ENCODE data around the gene PCGF2.

PCGF2 gene

GRCh38 chr17:38703742-38704605 lies 44.2 kb downstream of the PCGF2 start:
- TF ChIP-seq POLR2A (IDR thresholded peaks at IDR 0.05; ENCODE audit: low read depth, low read length) = peak; percentile 47; the same call in 1 of the 2 replicates
- TF ChIP-seq POLR2AphosphoS5 (IDR thresholded peaks at IDR 0.05; ENCODE audit: low read depth, low read length) = peak; percentile 61; the same call in 1 of the 2 replicates
- no peak for TF ChIP-seq TAF1 (IDR thresholded peaks at IDR 0.05; ENCODE audit: borderline replicate concordance, low read depth, low read length)
- DNase-seq (ENCODE audit: insufficient read length) (peak; percentile 82), FAIRE-seq (no peak)

DNA sequence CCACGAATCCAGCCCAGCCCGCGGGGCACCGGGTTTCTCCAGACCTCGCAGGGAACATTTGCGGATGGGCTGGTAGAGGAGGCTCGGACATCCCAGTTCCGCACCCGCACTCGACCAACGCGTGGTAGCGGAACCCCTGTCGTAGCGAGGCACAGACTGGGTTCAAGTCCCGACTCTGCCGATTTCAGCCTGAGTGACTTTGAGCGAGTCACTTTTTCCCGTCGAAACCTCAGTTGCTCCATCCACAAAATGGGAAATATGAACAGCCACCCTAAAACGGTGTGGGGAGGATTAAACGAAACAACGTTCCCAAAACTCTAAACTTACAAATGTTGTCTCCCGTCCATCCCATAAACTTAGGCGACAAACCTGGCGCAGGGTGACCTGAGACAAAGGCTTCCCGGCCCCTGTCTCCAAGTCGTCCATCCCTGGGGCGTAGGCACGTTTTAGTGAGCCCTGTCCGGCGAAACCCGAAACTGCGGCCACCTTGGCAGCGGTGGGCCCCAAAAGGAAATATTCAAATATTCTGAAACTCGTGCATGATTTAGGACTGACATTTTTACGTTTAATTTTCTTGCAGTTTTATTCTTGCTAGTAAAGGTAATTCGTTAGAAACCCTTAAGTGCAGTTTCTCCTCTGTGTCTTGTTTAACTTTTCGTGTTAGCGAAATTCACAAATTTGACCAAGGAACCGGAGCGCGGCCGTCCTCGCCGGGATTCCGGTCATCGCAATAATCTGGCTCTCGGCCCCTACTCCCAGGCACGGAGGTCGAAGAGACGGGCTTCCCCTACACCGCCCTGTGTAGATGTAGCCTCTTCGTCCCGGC lies 45.0 kb downstream of the PCGF2 start:
- DNase-seq (ENCODE audit: insufficient read length) = peak; percentile 46
- no peak for TF ChIP-seq TAF1 (IDR thresholded peaks at IDR 0.05; ENCODE audit: borderline replicate concordance, low read depth, low read length)
- no peak; the same call in 1 of the 2 replicates for TF ChIP-seq POLR2A (IDR thresholded peaks at IDR 0.05; ENCODE audit: low read depth, low read length)
- peak; percentile 68; the same call in 1 of the 2 replicates for TF ChIP-seq POLR2AphosphoS5 (IDR thresholded peaks at IDR 0.05; ENCODE audit: low read depth, low read length)
- no peak for FAIRE-seq

GRCh38 chr17:38702166-38702915 lies 45.8 kb downstream of the PCGF2 start:
- DNase-seq (ENCODE audit: insufficient read length) (peak; percentile 58), FAIRE-seq (no peak)
- TF ChIP-seq TAF1 (IDR thresholded peaks at IDR 0.05; ENCODE audit: borderline replicate concordance, low read depth, low read length) (no peak; the same call in 1 of the 2 replicates), POLR2AphosphoS5 (IDR thresholded peaks at IDR 0.05; ENCODE audit: low read depth, low read length) (peak; percentile 78), POLR2A (IDR thresholded peaks at IDR 0.05; ENCODE audit: low read depth, low read length) (peak; percentile 81; the same call in 1 of the 2 replicates)

GRCh38 chr17:38701504-38702165 lies 46.5 kb downstream of the PCGF2 start:
- FAIRE-seq (no peak), DNase-seq (ENCODE audit: insufficient read length) (peak; percentile 44)
- TF ChIP-seq POLR2AphosphoS5 (IDR thresholded peaks at IDR 0.05; ENCODE audit: low read depth, low read length) (peak; percentile 63), POLR2A (IDR thresholded peaks at IDR 0.05; ENCODE audit: low read depth, low read length) (peak; percentile 58), TAF1 (IDR thresholded peaks at IDR 0.05; ENCODE audit: borderline replicate concordance, low read depth, low read length) (peak; percentile 38; the same call in 1 of the 2 replicates)

GRCh38 chr17:38698760-38699159 lies 49.4 kb downstream of the PCGF2 start:
- no peak for TF ChIP-seq TAF1 (IDR thresholded peaks at IDR 0.05; ENCODE audit: borderline replicate concordance, low read depth, low read length)
- TF ChIP-seq POLR2AphosphoS5 (IDR thresholded peaks at IDR 0.05; ENCODE audit: low read depth, low read length) = no peak
- no peak for TF ChIP-seq POLR2A (IDR thresholded peaks at IDR 0.05; ENCODE audit: low read depth, low read length)
- no peak for FAIRE-seq
- DNase-seq (ENCODE audit: insufficient read length) = no peak

DNA sequence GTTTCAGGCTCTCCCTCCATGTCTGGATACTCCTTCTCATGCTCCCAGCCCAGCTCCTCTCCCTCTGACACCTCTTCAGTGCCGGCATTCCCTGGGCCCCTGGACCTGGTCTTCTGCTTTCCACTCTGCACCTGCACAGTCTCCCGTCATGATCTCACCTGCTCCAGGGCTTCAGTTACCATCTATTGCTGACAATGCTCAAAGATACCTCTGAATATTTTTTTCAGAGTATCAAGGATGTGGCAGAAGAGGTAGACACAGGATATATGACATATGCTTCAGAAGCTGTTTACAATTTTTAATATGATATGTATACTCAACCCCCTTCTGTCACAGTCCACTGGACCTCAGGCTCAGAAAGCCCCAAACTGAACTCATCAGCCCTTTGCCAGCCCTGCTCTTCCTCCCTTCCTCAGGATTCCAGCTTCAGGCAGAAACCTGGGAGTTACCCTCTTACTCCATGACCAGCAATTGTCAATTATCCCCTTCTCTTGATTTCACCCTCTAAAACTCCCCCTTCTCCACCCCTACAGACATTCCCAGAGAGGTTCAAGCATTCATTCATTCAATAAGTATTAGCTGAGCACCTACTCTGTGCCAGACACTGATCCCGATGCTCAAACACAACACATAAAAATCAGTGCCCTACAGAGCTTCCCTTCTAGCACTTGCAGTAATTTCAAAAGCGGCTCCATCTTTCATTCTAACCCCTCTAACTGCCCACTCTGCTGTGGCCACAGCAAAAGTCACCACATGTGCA lies 50.9 kb downstream of the PCGF2 start:
- DNase-seq (ENCODE audit: insufficient read length) = no peak
- TF ChIP-seq POLR2A (IDR thresholded peaks at IDR 0.05; ENCODE audit: low read depth, low read length) (no peak), TAF1 (IDR thresholded peaks at IDR 0.05; ENCODE audit: borderline replicate concordance, low read depth, low read length) (no peak), POLR2AphosphoS5 (IDR thresholded peaks at IDR 0.05; ENCODE audit: low read depth, low read length) (no peak)
- no peak for FAIRE-seq

DNA sequence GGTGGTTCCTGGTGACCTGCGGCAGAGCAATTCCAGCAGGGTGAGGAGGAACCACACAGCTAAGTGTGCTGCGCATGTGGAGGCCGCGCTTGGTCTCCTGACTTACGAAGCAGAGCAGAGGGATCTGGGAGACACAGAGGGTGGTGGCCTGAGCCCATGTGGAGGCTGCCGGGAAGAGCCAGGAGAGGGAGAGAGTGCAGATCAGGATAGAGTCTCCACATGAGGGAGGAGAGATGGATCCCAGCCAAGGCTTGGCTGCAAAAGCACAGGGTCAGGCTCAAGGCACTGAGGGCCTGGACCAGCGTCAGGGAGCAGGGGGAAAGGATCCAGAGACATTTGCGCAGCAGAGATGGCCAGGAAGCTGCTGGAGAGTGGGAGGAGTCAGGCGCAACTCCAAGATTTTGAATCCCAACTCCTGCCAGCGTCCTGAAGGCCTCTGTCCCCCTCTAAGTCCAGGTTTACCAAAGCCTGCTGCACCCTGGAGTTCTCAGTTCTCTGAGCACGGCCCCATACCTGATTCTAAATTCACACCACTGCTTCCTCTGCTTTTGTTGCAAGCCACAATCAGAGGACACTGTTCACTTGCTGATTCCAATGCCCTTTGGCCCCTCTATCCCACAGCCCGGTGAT lies 54.3 kb downstream of the PCGF2 start:
- FAIRE-seq = no peak
- no peak for DNase-seq (ENCODE audit: insufficient read length)
- TF ChIP-seq TAF1 (IDR thresholded peaks at IDR 0.05; ENCODE audit: borderline replicate concordance, low read depth, low read length) = no peak
- no peak for TF ChIP-seq POLR2AphosphoS5 (IDR thresholded peaks at IDR 0.05; ENCODE audit: low read depth, low read length)
- no peak for TF ChIP-seq POLR2A (IDR thresholded peaks at IDR 0.05; ENCODE audit: low read depth, low read length)

GRCh38 chr17:38691154-38691553 lies 57.0 kb downstream of the PCGF2 start:
- FAIRE-seq (no peak), DNase-seq (ENCODE audit: insufficient read length) (no peak)
- no peak for TF ChIP-seq POLR2AphosphoS5 (IDR thresholded peaks at IDR 0.05; ENCODE audit: low read depth, low read length)
- no peak for TF ChIP-seq TAF1 (IDR thresholded peaks at IDR 0.05; ENCODE audit: borderline replicate concordance, low read depth, low read length)
- TF ChIP-seq POLR2A (IDR thresholded peaks at IDR 0.05; ENCODE audit: low read depth, low read length) = no peak

- DNase-seq (ENCODE audit: insufficient read length) (no peak), FAIRE-seq (no peak)
- TF ChIP-seq TAF1 (IDR thresholded peaks at IDR 0.05; ENCODE audit: borderline replicate concordance, low read depth, low read length) (no peak), POLR2A (IDR thresholded peaks at IDR 0.05; ENCODE audit: low read depth, low read length) (no peak), POLR2AphosphoS5 (IDR thresholded peaks at IDR 0.05; ENCODE audit: low read depth, low read length) (no peak)
Measured at GRCh38 chr17:38690386-38690785, 57.8 kb downstream of the PCGF2 start.
